ENCODE data around the gene FLNC. TPM values are rescaled to one million over a fixed set of nuclear protein-coding genes. Genes with fewer than 3 reads are reported as not detected.

Gene FLNC
- polyA plus RNA-seq (ENCODE audit: insufficient read length in 4 of 4), result 10 to 100 TPM; 12.9 to 21.0 (median 13.6) TPM

GRCh38 chr7:128830231-128831177 lies at the start of gene FLNC:
Gene FLNC, plus strand, starts transcription at chr7:128830406. Its CDS starts 232 bp downstream, at chr7:128830638.
- DNase-seq (ENCODE audit: low read depth in 4 of 4, low spot score in 3 of 4), result peak in 2 of 4 donors; percentile 38 to 47

- no peak for DNase-seq (ENCODE audit: low read depth in 4 of 4, low spot score in 3 of 4)
Observed at GRCh38 chr7:128781126-128781525, 49.1 kb upstream of the FLNC start.

GRCh38 chr7:128781851-128782250 lies 48.4 kb upstream of the FLNC start:
- DNase-seq (ENCODE audit: low read depth in 4 of 4, low spot score in 3 of 4), result no peak

- peak in 2 of 4 donors; percentile 34 to 53 for DNase-seq (ENCODE audit: low read depth in 4 of 4, low spot score in 3 of 4)
Observed at GRCh38 chr7:128783143-128783861, 46.9 kb upstream of the FLNC start.

- no peak for DNase-seq (ENCODE audit: low read depth in 4 of 4, low spot score in 3 of 4)
Observed at GRCh38 chr7:128785738-128786137, 44.5 kb upstream of the FLNC start.

- DNase-seq (ENCODE audit: low read depth in 4 of 4, low spot score in 3 of 4), result no peak
Observed at GRCh38 chr7:128788446-128789412, 41.5 kb upstream of the FLNC start.

GRCh38 chr7:128790315-128791041 lies 39.7 kb upstream of the FLNC start:
- peak in 1 of 4 donors; percentile 34 for DNase-seq (ENCODE audit: low read depth in 4 of 4, low spot score in 3 of 4)

- peak in 1 of 4 donors; percentile 28 for DNase-seq (ENCODE audit: low read depth in 4 of 4, low spot score in 3 of 4)
Observed at GRCh38 chr7:128791121-128791971, 38.9 kb upstream of the FLNC start, which contains the start of gene CCDC136. Gene CCDC136, plus strand, starts transcription at chr7:128791968. Its CDS starts 444 bp downstream, at chr7:128792412.

GRCh38 chr7:128791972-128792327 lies 38.3 kb upstream of the FLNC start:
- no peak for DNase-seq (ENCODE audit: low read depth in 4 of 4, low spot score in 3 of 4)

GRCh38 chr7:128792471-128793180 lies 37.6 kb upstream of the FLNC start:
- DNase-seq (ENCODE audit: low read depth in 4 of 4, low spot score in 3 of 4), result no peak

GRCh38 chr7:128793181-128793547 lies 37.0 kb upstream of the FLNC start:
- DNase-seq (ENCODE audit: low read depth in 4 of 4, low spot score in 3 of 4), result no peak

- no peak for DNase-seq (ENCODE audit: low read depth in 4 of 4, low spot score in 3 of 4)
Observed at GRCh38 chr7:128794020-128794419, 36.2 kb upstream of the FLNC start.

- no peak for DNase-seq (ENCODE audit: low read depth in 4 of 4, low spot score in 3 of 4)
Observed at GRCh38 chr7:128794436-128794835, 35.8 kb upstream of the FLNC start.

- no peak for DNase-seq (ENCODE audit: low read depth in 4 of 4, low spot score in 3 of 4)
Observed at GRCh38 chr7:128795129-128795528, 35.1 kb upstream of the FLNC start.

GRCh38 chr7:128796327-128796726 lies 33.9 kb upstream of the FLNC start:
- DNase-seq (ENCODE audit: low read depth in 4 of 4, low spot score in 3 of 4), result no peak

- no peak for DNase-seq (ENCODE audit: low read depth in 4 of 4, low spot score in 3 of 4)
Observed at GRCh38 chr7:128799451-128799850, 30.8 kb upstream of the FLNC start.

- no peak for DNase-seq (ENCODE audit: low read depth in 4 of 4, low spot score in 3 of 4)
Observed at GRCh38 chr7:128800567-128800966, 29.6 kb upstream of the FLNC start.

GRCh38 chr7:128801003-128801402 lies 29.2 kb upstream of the FLNC start:
- DNase-seq (ENCODE audit: low read depth in 4 of 4, low spot score in 3 of 4), result no peak

All from right renal pelvis (tissue), 4 donors.